ENCODE data around the gene PMPCB. TPM values are rescaled to one million over a fixed set of nuclear protein-coding genes. Genes with fewer than 3 reads are reported as not detected.
A peak's percentile ranks its signal among the peaks of the same experiment; 100 is the strongest.
"Not testable (repeated sequence)": the region's sequence is repeated elsewhere in the genome, so short reads cannot be mapped to it uniquely, and the experiment has no call there.

PMPCB gene
- total RNA-seq, 1 donor from 2014 or later = 37.1 TPM

- Mint-ChIP-seq H3K4me1 (ENCODE audit: low read depth) (peaks cover 15% of the 10 kb centered on the region), H3K4me3 (ENCODE audit: unreplicated experiment) (peak overlapping the region; percentile 93)
- H3K9me3 Mint-ChIP-seq (ENCODE audit: low read depth); H3K27ac Mint-ChIP-seq (ENCODE audit: unreplicated experiment); DNase-seq (ENCODE audit: low spot score); H3K27me3 Mint-ChIP-seq (ENCODE audit: low read depth); H3K36me3 Mint-ChIP-seq (ENCODE audit: low read depth): not testable (repeated sequence)
- TF ChIP-seq CTCF (IDR thresholded peaks at IDR 0.05) = peak; percentile 20
Measured at GRCh38 chr7:103279963-103280802, 17.1 kb upstream of the PMPCB start.

- not testable (repeated sequence) for H3K27me3 Mint-ChIP-seq (ENCODE audit: low read depth); H3K27ac Mint-ChIP-seq (ENCODE audit: unreplicated experiment); H3K9me3 Mint-ChIP-seq (ENCODE audit: low read depth); DNase-seq (ENCODE audit: low spot score); H3K36me3 Mint-ChIP-seq (ENCODE audit: low read depth)
- H3K4me1 Mint-ChIP-seq (ENCODE audit: low read depth) = peaks cover 15% of the 10 kb centered on the region
- H3K4me3 Mint-ChIP-seq (ENCODE audit: unreplicated experiment) = peak overlapping the region; percentile 93
Measured at GRCh38 chr7:103280803-103281155, 16.5 kb upstream of the PMPCB start.

GRCh38 chr7:103282802-103283427 lies 14.3 kb upstream of the PMPCB start:
- not testable (repeated sequence) for H3K4me3 Mint-ChIP-seq (ENCODE audit: unreplicated experiment); H3K27me3 Mint-ChIP-seq (ENCODE audit: low read depth); H3K9me3 Mint-ChIP-seq (ENCODE audit: low read depth); H3K36me3 Mint-ChIP-seq (ENCODE audit: low read depth); DNase-seq (ENCODE audit: low spot score); H3K27ac Mint-ChIP-seq (ENCODE audit: unreplicated experiment)
- peak; percentile 71 for TF ChIP-seq CTCF (IDR thresholded peaks at IDR 0.05)
- peaks cover 15% of the 10 kb centered on the region for H3K4me1 Mint-ChIP-seq (ENCODE audit: low read depth)

GRCh38 chr7:103292122-103292521 lies 5.1 kb upstream of the PMPCB start:
- H3K36me3 Mint-ChIP-seq (ENCODE audit: low read depth) = no peaks in the 10 kb centered on the region
- H3K27ac Mint-ChIP-seq (ENCODE audit: unreplicated experiment) = no peak overlapping the region
- peaks cover 7% of the 10 kb centered on the region for H3K4me1 Mint-ChIP-seq (ENCODE audit: low read depth)
- H3K4me3 Mint-ChIP-seq (ENCODE audit: unreplicated experiment) = no peak overlapping the region
- H3K9me3 Mint-ChIP-seq (ENCODE audit: low read depth) = no peaks in the 10 kb centered on the region
- peaks cover 22% of the 10 kb centered on the region for H3K27me3 Mint-ChIP-seq (ENCODE audit: low read depth)
- TF ChIP-seq CTCF (IDR thresholded peaks at IDR 0.05) = no peak
- DNase-seq (ENCODE audit: low spot score) = no peak

GRCh38 chr7:103293526-103293925 lies 3.7 kb upstream of the PMPCB start:
- no peak for DNase-seq (ENCODE audit: low spot score)
- peaks cover 17% of the 10 kb centered on the region for H3K4me1 Mint-ChIP-seq (ENCODE audit: low read depth)
- no peak for TF ChIP-seq CTCF (IDR thresholded peaks at IDR 0.05)
- no peaks in the 10 kb centered on the region for H3K9me3 Mint-ChIP-seq (ENCODE audit: low read depth)
- no peak overlapping the region for H3K27ac Mint-ChIP-seq (ENCODE audit: unreplicated experiment)
- H3K36me3 Mint-ChIP-seq (ENCODE audit: low read depth) = no peaks in the 10 kb centered on the region
- peaks cover 20% of the 10 kb centered on the region for H3K27me3 Mint-ChIP-seq (ENCODE audit: low read depth)
- H3K4me3 Mint-ChIP-seq (ENCODE audit: unreplicated experiment) = no peak overlapping the region
